HFF-Myc (cell line): ENCODE results near the gene PRPF39.
A peak's percentile ranks its signal among the peaks of the same experiment; 100 is the strongest.
"Not testable (repeated sequence)": the region's sequence is repeated elsewhere in the genome, so short reads cannot be mapped to it uniquely, and the experiment has no call there.

Source experiments
- DNase-seq: peaks from one replicate; pipeline ENCODE4 v3.0.0-alpha.2; 2011; ENCODE audit warnings: low read depth; ENCODE audit errors: extremely low read depth
- H3K4me3 ChIP-seq: replicated peaks from 2 replicates; pipeline ENCODE4 v1.5.1; 2011; ENCODE audit warnings: low read depth, mild to moderate bottlenecking, control low read depth, low read length
- CTCF ChIP-seq: IDR thresholded peaks from 2 replicates; pipeline ENCODE4 v1.5.1; 2012; ENCODE audit warnings: mild to moderate bottlenecking, low read depth, low read length, control low read depth; ENCODE audit errors: missing control alignments

Gene PRPF39

GRCh38 chr14:45134051-45134958, 50.4 kb downstream of the PRPF39 start, which contains the start of gene FKBP3:
TSS of gene FKBP3 (minus strand) at chr14:45134481. CDS start at chr14:45134456, 25 bp downstream.
- H3K4me3 ChIP-seq = peak within 1 kb of the TSS; percentile 74
- TF ChIP-seq CTCF = no peak
- peak; percentile 95 for DNase-seq

GRCh38 chr14:45135156-45135555, 51.2 kb downstream of the PRPF39 start:
- DNase-seq = no peak
- peak overlapping the region; percentile 74 for H3K4me3 ChIP-seq
- TF ChIP-seq CTCF = no peak

GRCh38 chr14:45135659-45136395, 51.9 kb downstream of the PRPF39 start, which contains the start of gene FANCM:
TSS of gene FANCM (plus strand) at chr14:45135930. CDS start at chr14:45136032, 102 bp downstream.
- H3K4me3 ChIP-seq = peak within 1 kb of the TSS; percentile 74
- TF ChIP-seq CTCF = no peak
- DNase-seq = peak; percentile 98

- H3K4me3 ChIP-seq = peak overlapping the region; percentile 74
- no peak for DNase-seq
- TF ChIP-seq CTCF = no peak
Observed at GRCh38 chr14:45136399-45136798, 52.5 kb downstream of the PRPF39 start.

- no peak for TF ChIP-seq CTCF
- H3K4me3 ChIP-seq = no peak overlapping the region
- no peak for DNase-seq
Observed at GRCh38 chr14:45140661-45141187, 56.8 kb downstream of the PRPF39 start.

- not testable (repeated sequence) for DNase-seq, H3K4me3 ChIP-seq
Observed at GRCh38 chr14:45142083-45142482, 58.2 kb downstream of the PRPF39 start.

- TF ChIP-seq CTCF = no peak
- DNase-seq = no peak
- H3K4me3 ChIP-seq = no peak overlapping the region
Observed at GRCh38 chr14:45144658-45145057, 60.7 kb downstream of the PRPF39 start.
